ENCODE results near the gene PTPRD.

GRCh38 chr9:9997585-9997984, 615.2 kb downstream of the PTPRD start:
- TF ChIP-seq CTCF (conservative IDR thresholded peaks at IDR 0.05 in 1 of 2, IDR thresholded peaks at IDR 0.05 in 1 of 2; ENCODE audit: low read depth in 1 of 2, low read length in 2 of 2): no peak
- no peak for TF ChIP-seq EZH2 (IDR thresholded peaks at IDR 0.05; ENCODE audit: low read length, missing control alignments)

All from fibroblast of lung (primary cell).